ENCODE results near the gene SLC41A2.

SLC41A2 gene

GRCh38 chr12:104929977-104930376, 28.1 kb downstream of the SLC41A2 start:
- DNase-seq = no peak

DNA sequence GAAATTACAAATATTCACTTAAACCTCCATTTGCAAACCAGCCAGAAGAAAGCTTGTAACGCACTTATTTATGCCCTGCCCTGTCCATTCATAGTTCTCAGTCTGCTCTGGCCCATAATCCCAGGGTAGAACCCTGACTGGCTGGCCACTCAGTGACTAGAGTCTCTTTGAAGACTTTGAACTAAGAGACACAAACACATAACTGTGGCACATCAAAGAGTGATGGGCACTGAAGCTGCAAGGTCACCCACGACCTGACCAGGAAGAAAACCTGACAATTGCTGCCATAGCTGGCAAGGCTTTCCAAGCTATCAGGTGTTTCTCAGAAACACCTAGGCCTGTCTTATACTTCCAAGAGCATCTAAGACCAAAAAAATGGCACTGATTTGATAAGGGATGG, 28.7 kb downstream of the SLC41A2 start:
- no peak for DNase-seq

- no peak for DNase-seq
Observed at GRCh38 chr12:104928036-104928745, 29.9 kb downstream of the SLC41A2 start.

GRCh38 chr12:104925501-104925900, 32.6 kb downstream of the SLC41A2 start:
- no peak for DNase-seq

DNA sequence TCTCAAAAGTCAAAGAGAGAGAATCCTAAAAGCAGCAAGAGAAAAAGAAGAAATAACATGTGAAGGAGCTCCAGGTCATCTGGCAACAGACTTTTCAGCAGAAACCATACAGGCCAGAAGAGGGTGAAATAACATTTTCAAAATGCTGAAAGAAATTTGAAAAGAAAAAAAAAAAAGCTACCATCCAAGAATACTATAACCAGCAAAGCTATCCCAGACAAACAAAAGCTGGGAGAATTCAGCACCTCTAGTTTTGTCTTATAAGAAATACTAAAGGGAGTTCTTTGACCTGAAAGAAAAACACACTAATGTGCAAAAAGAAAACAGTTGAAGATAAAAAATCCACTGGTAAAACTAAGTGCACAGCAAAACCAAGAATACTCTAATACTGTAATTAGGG, 36.8 kb downstream of the SLC41A2 start:
- no peak for DNase-seq

GRCh38 chr12:104911942-104912341, 46.1 kb downstream of the SLC41A2 start:
- DNase-seq = no peak

DNA sequence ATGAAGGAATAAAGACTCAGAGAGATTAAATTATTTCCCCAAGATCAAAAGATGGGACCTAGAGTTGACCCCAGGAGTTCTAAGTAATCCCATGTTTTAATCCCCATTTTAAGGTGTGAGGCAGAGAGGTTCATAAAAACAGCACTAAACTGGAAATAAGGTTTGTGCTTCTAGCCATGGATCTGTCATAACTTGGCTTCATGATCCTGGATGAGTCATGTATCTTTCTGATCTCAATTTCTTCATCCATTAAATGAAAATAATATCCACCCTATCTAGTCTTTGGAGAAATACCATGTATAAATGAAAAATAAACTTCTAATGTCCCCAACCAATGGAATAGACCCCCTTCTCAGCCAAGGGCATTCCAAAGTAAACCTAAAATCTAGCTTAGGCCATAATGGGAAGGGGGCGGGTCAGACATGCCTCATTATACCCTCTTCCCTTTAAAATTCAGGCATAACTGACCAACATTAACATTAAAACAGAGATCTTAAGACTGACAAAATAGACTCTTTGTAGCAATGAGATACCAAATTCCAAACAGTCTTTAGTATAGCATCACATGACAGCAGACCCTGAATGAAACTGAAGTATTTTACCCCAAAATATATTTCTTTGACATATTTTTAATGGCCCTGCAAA, 47.8 kb downstream of the SLC41A2 start:
- DNase-seq = no peak

GRCh38 chr12:104909761-104910160, 48.3 kb downstream of the SLC41A2 start:
- DNase-seq = no peak
